ENCODE data around the gene FZD4. TPM values are rescaled to one million over a fixed set of nuclear protein-coding genes. Genes with fewer than 3 reads are reported as not detected.

Gene FZD4
- total and polyA plus RNA-seq, 2 donors from 2014 or later = 21.4 to 41.4 TPM

Other genes with a start within 250 kb of the FZD4 start
- gene PRSS23, start 154.9 kb downstream of the FZD4 start, total RNA-seq = 54.6 TPM
- 53.4 TPM for gene PRSS23, start 154.9 kb downstream of the FZD4 start, polyA plus RNA-seq (ENCODE audit: insufficient read depth, low read depth, low replicate concordance)
- 24.6 TPM for gene TMEM135, start 82.5 kb upstream of the FZD4 start, total RNA-seq
- 12.0 TPM for gene TMEM135, start 82.5 kb upstream of the FZD4 start, polyA plus RNA-seq (ENCODE audit: insufficient read depth, low read depth, low replicate concordance)

Data from kidney (tissue), 2 donors.